HTR-8/SVneo (cell line): ENCODE data around the gene KRTAP19-1.
"Not testable (repeated sequence)": the region's sequence is repeated elsewhere in the genome, so short reads cannot be mapped to it uniquely, and the experiment has no call there.

Experiments
- DNase-seq: peaks from one replicate; pipeline ENCODE4 v3.0.0; 2011; ENCODE audit warnings: low spot score, mixed read lengths; ENCODE audit not compliant: insufficient read length
- FAIRE-seq: peaks from 2 replicates; lab custom pipeline; 2011; peaks lifted over from hg19 to GRCh38; lab: Jason Lieb, UNC

The KRTAP19-1 gene

GRCh38 chr21:30480145-30480544 lies at the start of gene KRTAP19-1:
TSS of gene KRTAP19-1 (minus strand) at chr21:30480367. CDS start at chr21:30480317, 50 bp downstream.
- FAIRE-seq (no peak), DNase-seq (no peak)

GRCh38 chr21:30518876-30519275 lies 38.7 kb upstream of the KRTAP19-1 start:
- no peak for DNase-seq
- no peak for FAIRE-seq

- no peak for FAIRE-seq
Measured at GRCh38 chr21:30515681-30516080, 35.5 kb upstream of the KRTAP19-1 start.

GRCh38 chr21:30505621-30506205 lies 25.5 kb upstream of the KRTAP19-1 start:
- FAIRE-seq, DNase-seq: not testable (repeated sequence)

More at GRCh38 chr21:30515681-30516080, 35.5 kb upstream of the KRTAP19-1 start:
- DNase-seq, result no peak

GRCh38 chr21:30502041-30502440 lies 21.9 kb upstream of the KRTAP19-1 start, which contains the start of gene KRTAP19-5:
TSS of gene KRTAP19-5 (minus strand) at chr21:30502141. CDS start at chr21:30502090, 51 bp downstream.
- DNase-seq, result no peak
- no peak for FAIRE-seq

GRCh38 chr21:30497065-30497464 lies 16.9 kb upstream of the KRTAP19-1 start, which contains the start of gene KRTAP19-4:
TSS of gene KRTAP19-4 (minus strand) at chr21:30497165. CDS start at chr21:30497110, 55 bp downstream.
- no peak for FAIRE-seq
- no peak for DNase-seq

GRCh38 chr21:30491963-30492428 lies 11.8 kb upstream of the KRTAP19-1 start, which contains the start of gene KRTAP19-3:
TSS of gene KRTAP19-3 (minus strand) at chr21:30492013. CDS start at chr21:30491957, 56 bp downstream.
- DNase-seq, result no peak
- FAIRE-seq, result no peak

GRCh38 chr21:30487336-30487735 lies 7.2 kb upstream of the KRTAP19-1 start, which contains the start of gene KRTAP19-2:
TSS of gene KRTAP19-2 (minus strand) at chr21:30487436. CDS start at chr21:30487348, 88 bp downstream.
- FAIRE-seq (no peak), DNase-seq (no peak)

- no peak for FAIRE-seq
- no peak for DNase-seq
Measured at GRCh38 chr21:30486180-30486579, 6.0 kb upstream of the KRTAP19-1 start.

GRCh38 chr21:30482130-30482529 lies 2.0 kb upstream of the KRTAP19-1 start:
- no peak for DNase-seq
- FAIRE-seq, result no peak

- DNase-seq (no peak), FAIRE-seq (no peak)
Measured at GRCh38 chr21:30479259-30479658, 908 bp downstream of the KRTAP19-1 start.

GRCh38 chr21:30478004-30478403 lies 2.2 kb downstream of the KRTAP19-1 start:
- DNase-seq (no peak), FAIRE-seq (no peak)

GRCh38 chr21:30468900-30469714 lies 11.1 kb downstream of the KRTAP19-1 start:
- DNase-seq (no peak), FAIRE-seq (no peak)

- FAIRE-seq (no peak), DNase-seq (no peak)
Measured at GRCh38 chr21:30463713-30464112, 16.5 kb downstream of the KRTAP19-1 start.

GRCh38 chr21:30448514-30448913 lies 31.7 kb downstream of the KRTAP19-1 start:
- no peak for DNase-seq
- FAIRE-seq, result no peak

GRCh38 chr21:30447056-30447455 lies 33.1 kb downstream of the KRTAP19-1 start:
- FAIRE-seq (no peak), DNase-seq (no peak)

- FAIRE-seq (no peak), DNase-seq (no peak)
Measured at GRCh38 chr21:30444204-30444603, 36.0 kb downstream of the KRTAP19-1 start.

GRCh38 chr21:30443226-30443625 lies 36.9 kb downstream of the KRTAP19-1 start:
- no peak for FAIRE-seq

GRCh38 chr21:30439975-30440374 lies 40.2 kb downstream of the KRTAP19-1 start, which contains the start of gene KRTAP15-1:
TSS of gene KRTAP15-1 (plus strand) at chr21:30440275. CDS start at chr21:30440328, 53 bp downstream.
- FAIRE-seq (no peak), DNase-seq (no peak)

More at GRCh38 chr21:30443226-30443625, 36.9 kb downstream of the KRTAP19-1 start:
- DNase-seq, result no peak

- FAIRE-seq (no peak), DNase-seq (no peak)
Measured at GRCh38 chr21:30437010-30437565, 43.1 kb downstream of the KRTAP19-1 start.
